Pulmonary artery endothelial cell (primary cell): ENCODE results near the gene RAB27A. TPM values are rescaled to one million over a fixed set of nuclear protein-coding genes. Genes with fewer than 3 reads are reported as not detected.
A peak's percentile ranks its signal among the peaks of the same experiment; 100 is the strongest.

Experiments
- DNase-seq: peaks from one replicate; pipeline ENCODE4 v3.0.0-alpha.2; 2011; ENCODE audit warnings: low read depth, low spot score
- total RNA-seq: library from RNA; depleted of rRNA; stranded (reverse); fragments of >200 nt; gene quantifications from 2 replicates; pipeline ENCODE4 v1.2.3, GENCODE V29; 2014

Gene RAB27A
- total RNA-seq, 1 donor from 2014 or later: 10.4 TPM

GRCh38 chr15:55226127-55226526 lies 63.5 kb downstream of the RAB27A start:
- no peak for DNase-seq

- DNase-seq: no peak
Observed at GRCh38 chr15:55224892-55225291, 64.7 kb downstream of the RAB27A start.

- DNase-seq: no peak
Observed at GRCh38 chr15:55222588-55222987, 67.0 kb downstream of the RAB27A start.

- no peak for DNase-seq
Observed at GRCh38 chr15:55221090-55222011, 68.3 kb downstream of the RAB27A start.

- no peak for DNase-seq
Observed at GRCh38 chr15:55220606-55221005, 69.0 kb downstream of the RAB27A start.

GRCh38 chr15:55218056-55218455 lies 71.6 kb downstream of the RAB27A start:
- DNase-seq: no peak

GRCh38 chr15:55204464-55204863 lies 85.1 kb downstream of the RAB27A start:
- DNase-seq: no peak

GRCh38 chr15:55202206-55202605 lies 87.4 kb downstream of the RAB27A start:
- DNase-seq: no peak

GRCh38 chr15:55198706-55199105 lies 90.9 kb downstream of the RAB27A start:
- no peak for DNase-seq

GRCh38 chr15:55197719-55198118 lies 91.9 kb downstream of the RAB27A start:
- no peak for DNase-seq

- no peak for DNase-seq
Observed at GRCh38 chr15:55197362-55197705, 92.3 kb downstream of the RAB27A start.

- peak; percentile 94 for DNase-seq
Observed at GRCh38 chr15:55196458-55197361, 92.9 kb downstream of the RAB27A start, which contains the start of gene RSL24D1. Gene RSL24D1, minus strand, starts transcription at chr15:55196941. Its CDS starts 51 bp downstream, at chr15:55196890.

GRCh38 chr15:55195996-55196395 lies 93.6 kb downstream of the RAB27A start:
- DNase-seq: no peak

- no peak for DNase-seq
Observed at GRCh38 chr15:55194256-55194655, 95.4 kb downstream of the RAB27A start.

GRCh38 chr15:55186331-55186730 lies 103.3 kb downstream of the RAB27A start:
- peak; percentile 13 for DNase-seq

GRCh38 chr15:55183679-55184078 lies 105.9 kb downstream of the RAB27A start:
- DNase-seq: no peak

GRCh38 chr15:55179141-55179540 lies 110.5 kb downstream of the RAB27A start:
- no peak for DNase-seq

- DNase-seq: no peak
Observed at GRCh38 chr15:55170361-55170760, 119.3 kb downstream of the RAB27A start.

- peak; percentile 35 for DNase-seq
Observed at GRCh38 chr15:55168350-55168974, 121.2 kb downstream of the RAB27A start.

GRCh38 chr15:55164284-55164683 lies 125.3 kb downstream of the RAB27A start:
- DNase-seq: no peak
